Hepatocyte (in vitro differentiated cells): ENCODE data around the gene RAB3IP. TPM values are rescaled to one million over a fixed set of nuclear protein-coding genes. Genes with fewer than 3 reads are reported as not detected.
"Not testable (repeated sequence)": the region's sequence is repeated elsewhere in the genome, so short reads cannot be mapped to it uniquely, and the experiment has no call there.

Experiments
- DNase-seq: peaks from one replicate; pipeline ENCODE4 v3.0.0-alpha.2; 2016; ENCODE audit warnings: low spot score
- H2AFZ ChIP-seq: fragments of 200-600 bp; sonication (generic); 2 replicates; pipeline ENCODE4 v1.6.0; 2016; ENCODE audit warnings: antibody characterized with exemption, mild to moderate bottlenecking
- H3K27ac ChIP-seq: fragments of 200-600 bp; sonication (generic); 2 replicates; pipeline ENCODE4 v1.5.1; 2016; ENCODE audit warnings: mild to moderate bottlenecking
- H3K27me3 ChIP-seq: fragments of 200-600 bp; sonication (generic); 2 replicates; pipeline ENCODE4 v1.6.1; 2016
- H3K36me3 ChIP-seq: fragments of 200-600 bp; sonication (generic); replicated peaks from 2 replicates; pipeline ENCODE4 v1.5.1; 2016; ENCODE audit warnings: low read depth; ENCODE audit not compliant: insufficient read depth
- H3K4me1 ChIP-seq: fragments of 200-600 bp; sonication (generic); 2 replicates; pipeline ENCODE4 v1.5.1; 2016; ENCODE audit warnings: mild to moderate bottlenecking, moderate library complexity; ENCODE audit not compliant: insufficient read depth
- H3K4me2 ChIP-seq: fragments of 200-600 bp; sonication (generic); 2 replicates; pipeline ENCODE4 v1.6.0; 2016
- H3K4me3 ChIP-seq: fragments of 200-600 bp; sonication (generic); 2 replicates; pipeline ENCODE4 v1.5.1; 2016; ENCODE audit warnings: mild to moderate bottlenecking
- H3K79me2 ChIP-seq: fragments of 200-600 bp; sonication (generic); 2 replicates; pipeline ENCODE4 v1.6.0; 2017; ENCODE audit warnings: mild to moderate bottlenecking
- H3K9me2 ChIP-seq: fragments of 200-600 bp; sonication (generic); replicated peaks from 2 replicates; pipeline ENCODE4 v1.6.0; 2017; ENCODE audit warnings: mild to moderate bottlenecking; ENCODE audit not compliant: insufficient read depth
- H3K9me3 ChIP-seq: fragments of 200-600 bp; sonication (generic); 2 replicates; pipeline ENCODE4 v1.5.1; 2016; ENCODE audit warnings: low read depth, mild to moderate bottlenecking
- H4K20me1 ChIP-seq: fragments of 200-600 bp; sonication (generic); 2 replicates; pipeline ENCODE4 v1.6.0; 2016; ENCODE audit warnings: mild to moderate bottlenecking; ENCODE audit not compliant: insufficient read depth, poor library complexity, severe bottlenecking
- EZH2 ChIP-seq: fragments of 200-600 bp; sonication (generic); IDR thresholded peaks from 2 replicates; pipeline ENCODE4 v1.6.1; 2016; ENCODE audit warnings: antibody characterized with exemption, mild to moderate bottlenecking, borderline replicate concordance
- EZH2phosphoT487 ChIP-seq: fragments of 200-600 bp; sonication (generic); IDR thresholded peaks from one replicate; pipeline ENCODE4 v1.6.1; 2018; ENCODE audit warnings: antibody characterized with exemption, mild to moderate bottlenecking, low read depth, moderate library complexity; ENCODE audit not compliant: unreplicated experiment, severe bottlenecking
- WGBS: methylation state at CpG from one replicate; pipeline ENCODE4 v1.1.6; 2016; ENCODE audit warnings: low lambda C conversion rate; ENCODE audit errors: missing lambda C conversion rate; 5-methylcytosine and 5-hydroxymethylcytosine counted together
- polyA plus RNA-seq: library from polyadenylated mRNA; unstranded; fragments of >200 nt; fragmentation: Nextera tagmentation; extraction: Ambion mirVana; gene quantifications from 2 replicates; pipeline ENCODE4 v1.2.1, GENCODE V29; 2016
- total RNA-seq: library from RNA; depleted of rRNA; stranded (reverse); fragments of >200 nt; gene quantifications from 2 replicates; pipeline ENCODE4 v1.2.3, GENCODE V29; 2014
- TF ChIP-seq, protein P1 (sequence below): fragments of 200-600 bp; sonication (generic); IDR thresholded peaks from 2 replicates; pipeline ENCODE4 v1.5.1; 2016; ENCODE audit warnings: antibody characterized with exemption, mild to moderate bottlenecking; ENCODE audit not compliant: poor library complexity

Gene RAB3IP
- total and polyA plus RNA-seq, 2 experiments from 2014 or later: 34.2 to 41.3 TPM

DNA sequence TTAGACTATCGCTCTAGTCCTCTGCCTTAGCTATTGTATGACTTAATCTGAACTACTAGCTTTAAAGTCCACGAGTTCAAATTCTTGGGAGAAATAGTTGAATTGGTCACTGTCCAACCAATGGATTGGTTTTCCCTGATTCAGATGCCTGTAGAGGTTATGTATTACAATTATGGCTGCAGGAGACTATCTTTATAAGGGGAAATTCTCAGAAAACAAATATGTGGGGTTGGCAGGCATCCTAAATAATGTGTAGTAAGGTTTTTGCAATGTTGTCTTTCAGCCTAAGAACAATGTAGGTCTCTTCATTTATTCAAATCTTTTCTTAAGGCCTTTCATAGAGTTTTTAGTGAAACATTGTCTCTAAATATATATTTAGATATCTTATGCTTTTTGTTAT lies 113.3 kb downstream of the RAB3IP start:
- 98% methylated on average over 2 of the region's 2 CpGs for whole genome bisulfite sequencing
- Histone ChIP-seq H3K4me2 (no peak overlapping the region), H4K20me1 (no peaks in the 10 kb centered on the region), H3K27me3 (no peaks in the 10 kb centered on the region), H3K4me1 (no peaks in the 10 kb centered on the region), H3K36me3 (no peaks in the 10 kb centered on the region), H3K79me2 (no peaks in the 10 kb centered on the region), H2AFZ (no peak overlapping the region), H3K4me3 (no peak overlapping the region), H3K9me2 (no peaks in the 10 kb centered on the region), H3K9me3 (no peaks in the 10 kb centered on the region), H3K27ac (no peak overlapping the region)
- no peak for DNase-seq
- TF ChIP-seq EZH2: no peak
- TF ChIP-seq, protein P1, sequence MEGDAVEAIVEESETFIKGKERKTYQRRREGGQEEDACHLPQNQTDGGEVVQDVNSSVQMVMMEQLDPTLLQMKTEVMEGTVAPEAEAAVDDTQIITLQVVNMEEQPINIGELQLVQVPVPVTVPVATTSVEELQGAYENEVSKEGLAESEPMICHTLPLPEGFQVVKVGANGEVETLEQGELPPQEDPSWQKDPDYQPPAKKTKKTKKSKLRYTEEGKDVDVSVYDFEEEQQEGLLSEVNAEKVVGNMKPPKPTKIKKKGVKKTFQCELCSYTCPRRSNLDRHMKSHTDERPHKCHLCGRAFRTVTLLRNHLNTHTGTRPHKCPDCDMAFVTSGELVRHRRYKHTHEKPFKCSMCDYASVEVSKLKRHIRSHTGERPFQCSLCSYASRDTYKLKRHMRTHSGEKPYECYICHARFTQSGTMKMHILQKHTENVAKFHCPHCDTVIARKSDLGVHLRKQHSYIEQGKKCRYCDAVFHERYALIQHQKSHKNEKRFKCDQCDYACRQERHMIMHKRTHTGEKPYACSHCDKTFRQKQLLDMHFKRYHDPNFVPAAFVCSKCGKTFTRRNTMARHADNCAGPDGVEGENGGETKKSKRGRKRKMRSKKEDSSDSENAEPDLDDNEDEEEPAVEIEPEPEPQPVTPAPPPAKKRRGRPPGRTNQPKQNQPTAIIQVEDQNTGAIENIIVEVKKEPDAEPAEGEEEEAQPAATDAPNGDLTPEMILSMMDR: no peak
- TF ChIP-seq EZH2phosphoT487: no peak

DNA sequence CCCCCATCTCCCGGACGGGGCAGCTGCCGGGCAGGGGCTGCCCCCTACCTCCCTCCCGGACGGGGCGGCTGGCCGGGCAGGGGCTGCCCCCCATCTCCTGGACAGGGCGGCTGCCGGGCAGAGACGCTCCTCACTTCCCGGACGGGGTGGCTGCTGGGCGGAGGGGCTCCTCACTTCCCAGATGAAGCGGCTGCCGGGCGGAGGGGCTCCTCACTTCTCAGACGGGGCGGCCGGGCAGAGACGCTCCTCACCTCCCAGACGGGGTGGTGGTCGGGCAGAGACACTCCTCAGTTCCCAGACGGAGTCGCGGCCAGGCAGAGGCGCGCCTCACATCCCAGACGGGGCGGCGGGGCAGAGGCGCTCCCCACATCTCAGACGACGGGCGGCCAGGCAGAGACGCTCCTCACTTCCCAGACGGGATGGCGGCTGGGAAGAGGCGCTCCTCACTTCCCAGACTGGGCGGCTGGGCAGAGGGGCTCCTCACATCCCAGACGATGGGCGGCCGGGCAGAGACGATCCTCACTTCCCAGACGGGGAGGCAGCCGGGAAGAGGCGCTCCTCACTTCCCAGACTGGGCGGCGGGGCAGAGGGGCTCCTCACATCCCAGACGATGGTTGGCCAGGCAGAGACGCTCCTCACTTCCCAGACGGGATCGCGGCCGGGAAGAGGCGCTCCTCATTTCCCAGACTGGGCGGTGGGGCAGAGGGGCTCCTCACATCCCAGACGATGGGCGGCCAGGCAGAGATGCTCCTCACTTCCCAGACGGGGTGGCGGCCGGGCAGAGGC lies 114.7 kb downstream of the RAB3IP start:
- not testable (repeated sequence) for H3K9me3 ChIP-seq, H3K27ac ChIP-seq, H3K27me3 ChIP-seq, H4K20me1 ChIP-seq, H2AFZ ChIP-seq, H3K79me2 ChIP-seq, H3K4me3 ChIP-seq, DNase-seq, H3K9me2 ChIP-seq, H3K4me1 ChIP-seq, H3K36me3 ChIP-seq, H3K4me2 ChIP-seq
- 99% methylated on average over 27 of the region's 61 CpGs for WGBS

DNA sequence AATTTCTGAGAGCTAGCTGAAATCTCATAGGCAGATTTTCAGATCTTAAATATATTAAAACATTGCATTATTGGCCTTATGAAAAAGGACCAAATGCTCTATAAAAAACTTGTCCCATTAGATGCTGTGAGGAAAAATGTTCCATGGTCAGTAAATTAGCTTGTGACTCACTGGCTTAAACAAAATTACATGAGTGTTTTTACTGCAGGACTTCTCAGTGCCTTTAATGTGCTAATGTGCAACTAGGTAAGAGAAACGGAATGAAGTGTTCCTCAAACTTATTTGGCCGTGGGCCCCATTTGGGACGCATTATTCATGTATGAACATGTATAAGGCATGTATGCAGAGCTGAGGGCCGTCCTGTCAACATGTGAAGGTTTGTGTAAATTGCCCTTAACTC lies 128.0 kb downstream of the RAB3IP start:
- H3K27me3 ChIP-seq: no peaks in the 10 kb centered on the region
- 96% methylated on average over 4 of the region's 4 CpGs for WGBS
- H2AFZ ChIP-seq: no peak overlapping the region
- no peaks in the 10 kb centered on the region for H3K9me2 ChIP-seq
- H3K4me3 ChIP-seq: no peak overlapping the region
- no peaks in the 10 kb centered on the region for H3K36me3 ChIP-seq
- no peaks in the 10 kb centered on the region for H3K9me3 ChIP-seq
- H3K4me1 ChIP-seq: no peaks in the 10 kb centered on the region
- no peak overlapping the region for H3K4me2 ChIP-seq
- no peak overlapping the region for H3K27ac ChIP-seq
- TF ChIP-seq EZH2: no peak
- TF ChIP-seq EZH2phosphoT487: no peak
- TF ChIP-seq, protein P1: no peak
- no peak for DNase-seq
- H4K20me1 ChIP-seq: no peaks in the 10 kb centered on the region
- no peaks in the 10 kb centered on the region for H3K79me2 ChIP-seq

DNA sequence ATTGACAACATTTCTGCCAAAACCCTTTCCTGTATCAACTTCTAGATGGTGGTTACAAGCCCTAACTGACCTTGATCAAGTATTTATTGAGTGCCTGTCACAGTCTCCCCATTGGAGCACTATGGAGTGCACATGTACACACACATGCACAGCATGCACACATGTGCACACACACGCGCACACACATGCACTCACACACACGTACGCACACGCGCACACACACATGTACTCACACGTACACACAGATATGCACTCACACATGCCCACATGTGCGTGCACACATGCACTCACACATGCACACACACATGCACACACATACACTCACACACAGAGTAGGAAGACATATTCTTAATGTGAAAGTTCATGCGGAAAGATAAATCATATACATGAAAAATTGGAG lies 130.0 kb downstream of the RAB3IP start:
- H3K4me3 ChIP-seq: no peak overlapping the region
- H3K27me3 ChIP-seq: no peaks in the 10 kb centered on the region
- no peaks in the 10 kb centered on the region for H3K79me2 ChIP-seq
- no peak overlapping the region for H3K27ac ChIP-seq
- no peaks in the 10 kb centered on the region for H3K9me3 ChIP-seq
- no peaks in the 10 kb centered on the region for H4K20me1 ChIP-seq
- no peak overlapping the region for H3K4me2 ChIP-seq
- TF ChIP-seq, protein P1: no peak
- no peak for TF ChIP-seq EZH2phosphoT487
- no peak for TF ChIP-seq EZH2
- H3K4me1 ChIP-seq: no peaks in the 10 kb centered on the region
- H3K36me3 ChIP-seq: no peaks in the 10 kb centered on the region
- no peak for DNase-seq
- no peak overlapping the region for H2AFZ ChIP-seq
- 94% methylated on average over 9 of the region's 9 CpGs for WGBS
- no peaks in the 10 kb centered on the region for H3K9me2 ChIP-seq
